ENCODE data around the gene PPFIBP1. TPM values are rescaled to one million over a fixed set of nuclear protein-coding genes. Genes with fewer than 3 reads are reported as not detected.

The PPFIBP1 gene
- total RNA-seq, 2 donors from 2014 or later: 61.3 to 121 TPM

GRCh38 chr12:27549236-27549800, 25.3 kb downstream of the PPFIBP1 start:
- Histone ChIP-seq H3K4me3 (no peak overlapping the region), H3K27ac (peak overlapping the region; percentile 40 to 57), H3K9me3 (no peaks in the 10 kb centered on the region), H3K27me3 (replicated peaks; ENCODE audit: insufficient read depth) (no peaks in the 10 kb centered on the region), H3K4me1 (replicated peaks) (peaks cover 8% of the 10 kb centered on the region), H3K36me3 (no peaks in the 10 kb centered on the region)
- DNase-seq (ENCODE audit: low spot score): no peak
- WGBS: 19% methylated on average over 8 of the region's 8 CpGs
- intact Hi-C loops (cut with DNase I): loop anchor here (10.0 kb wide), 1 partner anchor 65 kb away; no protein-coding TSS in a partner anchor
- TF ChIP-seq, protein P1, sequence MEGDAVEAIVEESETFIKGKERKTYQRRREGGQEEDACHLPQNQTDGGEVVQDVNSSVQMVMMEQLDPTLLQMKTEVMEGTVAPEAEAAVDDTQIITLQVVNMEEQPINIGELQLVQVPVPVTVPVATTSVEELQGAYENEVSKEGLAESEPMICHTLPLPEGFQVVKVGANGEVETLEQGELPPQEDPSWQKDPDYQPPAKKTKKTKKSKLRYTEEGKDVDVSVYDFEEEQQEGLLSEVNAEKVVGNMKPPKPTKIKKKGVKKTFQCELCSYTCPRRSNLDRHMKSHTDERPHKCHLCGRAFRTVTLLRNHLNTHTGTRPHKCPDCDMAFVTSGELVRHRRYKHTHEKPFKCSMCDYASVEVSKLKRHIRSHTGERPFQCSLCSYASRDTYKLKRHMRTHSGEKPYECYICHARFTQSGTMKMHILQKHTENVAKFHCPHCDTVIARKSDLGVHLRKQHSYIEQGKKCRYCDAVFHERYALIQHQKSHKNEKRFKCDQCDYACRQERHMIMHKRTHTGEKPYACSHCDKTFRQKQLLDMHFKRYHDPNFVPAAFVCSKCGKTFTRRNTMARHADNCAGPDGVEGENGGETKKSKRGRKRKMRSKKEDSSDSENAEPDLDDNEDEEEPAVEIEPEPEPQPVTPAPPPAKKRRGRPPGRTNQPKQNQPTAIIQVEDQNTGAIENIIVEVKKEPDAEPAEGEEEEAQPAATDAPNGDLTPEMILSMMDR (IDR thresholded peaks at IDR 0.05): no peak
- no peak for TF ChIP-seq POLR2A (IDR thresholded peaks at IDR 0.05)
- TF ChIP-seq POLR2AphosphoS5 (IDR thresholded peaks at IDR 0.05): no peak

DNA sequence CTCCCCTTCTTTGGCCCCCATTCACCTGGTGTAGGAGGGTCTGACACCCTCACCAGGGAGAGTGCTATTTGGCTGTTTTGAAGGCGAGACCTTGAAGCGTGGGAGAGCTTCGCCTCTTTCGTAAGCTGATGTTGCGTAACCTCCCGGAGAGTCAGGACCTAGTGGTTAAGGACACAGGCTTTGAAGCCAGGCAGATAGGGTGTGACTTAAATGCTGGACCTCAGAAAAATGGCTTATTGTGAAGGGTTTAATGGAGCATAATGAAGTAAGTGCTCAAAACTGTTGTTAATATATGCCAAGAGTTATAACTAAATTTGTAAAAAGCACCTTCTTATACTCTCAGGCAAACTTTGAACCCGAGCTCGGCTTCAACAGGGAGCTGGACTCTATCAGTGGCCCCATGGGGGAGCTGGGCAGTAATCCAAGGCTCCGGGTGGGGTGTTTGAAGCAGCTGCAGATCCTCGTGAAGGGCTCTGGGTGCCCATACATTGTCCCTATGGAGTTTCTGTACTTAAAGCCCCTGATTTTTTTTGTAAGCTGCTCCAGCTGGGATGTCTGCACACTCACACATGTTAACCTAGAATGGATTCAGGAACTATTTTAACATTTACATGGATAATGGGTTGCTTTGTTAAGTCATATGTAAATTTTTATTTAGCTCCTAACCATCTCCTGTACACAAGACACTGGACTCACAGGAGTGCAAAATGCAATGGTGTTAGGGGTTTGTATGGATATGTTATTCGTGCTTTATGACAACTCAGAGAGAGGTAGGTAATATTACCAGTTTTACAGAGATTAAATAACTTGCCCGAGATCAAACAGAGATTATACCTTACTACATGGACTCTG, 26.0 kb downstream of the PPFIBP1 start:
- no peaks in the 10 kb centered on the region for H3K36me3 ChIP-seq
- no peaks in the 10 kb centered on the region for H3K27me3 ChIP-seq (replicated peaks; ENCODE audit: insufficient read depth)
- H3K4me3 ChIP-seq: no peak overlapping the region
- intact Hi-C loops (cut with DNase I): loop anchor here (10.0 kb wide), 1 partner anchor 65 kb away; no protein-coding TSS in a partner anchor
- no peak for TF ChIP-seq POLR2A (IDR thresholded peaks at IDR 0.05)
- TF ChIP-seq POLR2AphosphoS5 (IDR thresholded peaks at IDR 0.05): peak; percentile 64
- no peaks in the 10 kb centered on the region for H3K9me3 ChIP-seq
- peak overlapping the region; percentile 40 to 57 for H3K27ac ChIP-seq
- DNase-seq (ENCODE audit: low spot score): peak; percentile 87
- WGBS: 30% methylated on average over 12 of the region's 12 CpGs
- peaks cover 8% of the 10 kb centered on the region for H3K4me1 ChIP-seq (replicated peaks)

GRCh38 chr12:27550653-27550975, 26.6 kb downstream of the PPFIBP1 start:
- peaks cover 11% of the 10 kb centered on the region for H3K4me1 ChIP-seq (replicated peaks)

DNA sequence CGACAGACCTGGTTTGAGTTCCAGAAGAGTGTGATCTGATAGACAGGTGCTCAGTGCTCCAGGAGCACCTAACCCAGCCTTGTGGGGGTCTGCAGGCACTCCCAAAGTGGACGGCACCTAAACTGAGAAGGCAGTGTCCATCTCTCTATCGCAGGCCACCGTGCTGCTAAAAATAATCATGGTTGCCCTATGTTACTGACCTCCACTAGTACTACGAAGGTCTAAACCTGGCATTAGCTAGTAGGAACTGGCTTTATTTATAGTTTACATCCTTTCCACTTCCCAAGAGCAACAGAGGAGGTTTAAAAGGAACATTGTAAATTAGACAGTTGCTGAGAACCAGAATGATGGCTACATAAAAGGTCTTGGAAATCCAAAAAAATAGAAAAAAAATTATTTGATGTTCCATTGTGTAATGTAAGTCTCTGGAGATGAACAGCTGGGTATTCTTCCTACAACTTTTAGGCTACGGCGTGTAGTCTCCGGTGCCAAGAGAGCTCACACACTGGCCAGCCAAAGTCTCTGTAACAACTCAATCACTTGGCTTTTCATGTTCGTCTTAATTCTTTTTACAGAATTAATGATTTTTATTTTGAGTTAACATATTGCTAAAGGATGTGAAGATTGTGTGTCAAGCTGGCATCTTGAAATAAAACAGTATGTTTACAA, 27.3 kb downstream of the PPFIBP1 start:
- Histone ChIP-seq H3K4me1 (replicated peaks) (peaks cover 15% of the 10 kb centered on the region), H3K27me3 (replicated peaks; ENCODE audit: insufficient read depth) (no peaks in the 10 kb centered on the region), H3K27ac (peak overlapping the region; percentile 26 to 42), H3K36me3 (no peaks in the 10 kb centered on the region), H3K4me3 (no peak overlapping the region), H3K9me3 (no peaks in the 10 kb centered on the region)
- TF ChIP-seq, protein P1 (IDR thresholded peaks at IDR 0.05): no peak
- no peak for TF ChIP-seq POLR2A (IDR thresholded peaks at IDR 0.05)
- no peak for TF ChIP-seq POLR2AphosphoS5 (IDR thresholded peaks at IDR 0.05)
- intact Hi-C loops (cut with DNase I): no loop called here
- no peak for DNase-seq (ENCODE audit: low spot score)
- WGBS: 41% methylated on average over 9 of the region's 9 CpGs

More at GRCh38 chr12:27550653-27550975, 26.6 kb downstream of the PPFIBP1 start:
- WGBS: 40% methylated on average over 4 of the region's 4 CpGs
- Histone ChIP-seq H3K9me3 (no peaks in the 10 kb centered on the region), H3K4me3 (no peak overlapping the region), H3K27ac (peak overlapping the region in 1 of 2 donors; percentile 57), H3K36me3 (no peaks in the 10 kb centered on the region), H3K27me3 (replicated peaks; ENCODE audit: insufficient read depth) (no peaks in the 10 kb centered on the region)
- DNase-seq (ENCODE audit: low spot score): no peak
- no peak for TF ChIP-seq POLR2A (IDR thresholded peaks at IDR 0.05)
- TF ChIP-seq, protein P1 (IDR thresholded peaks at IDR 0.05): no peak
- no peak for TF ChIP-seq POLR2AphosphoS5 (IDR thresholded peaks at IDR 0.05)
- intact Hi-C loops (cut with DNase I): no loop called here

GRCh38 chr12:27552235-27552634, 28.2 kb downstream of the PPFIBP1 start:
- peaks cover 15% of the 10 kb centered on the region for H3K4me1 ChIP-seq (replicated peaks)
- H3K9me3 ChIP-seq: no peaks in the 10 kb centered on the region
- peak overlapping the region in 1 of 2 donors; percentile 3 for H3K27ac ChIP-seq
- DNase-seq (ENCODE audit: low spot score): no peak
- no peak overlapping the region for H3K4me3 ChIP-seq
- WGBS: 80% methylated on average over 6 of the region's 6 CpGs
- no peak for TF ChIP-seq POLR2A (IDR thresholded peaks at IDR 0.05)
- no peak for TF ChIP-seq POLR2AphosphoS5 (IDR thresholded peaks at IDR 0.05)
- TF ChIP-seq, protein P1 (IDR thresholded peaks at IDR 0.05): no peak
- intact Hi-C loops (cut with DNase I): no loop called here
- H3K36me3 ChIP-seq: no peaks in the 10 kb centered on the region
- H3K27me3 ChIP-seq (replicated peaks; ENCODE audit: insufficient read depth): no peaks in the 10 kb centered on the region

Measured in prostate gland (tissue), 2 donors.